ENCODE results near the gene ALDH1L2. TPM values are rescaled to one million over a fixed set of nuclear protein-coding genes. Genes with fewer than 3 reads are reported as not detected.

Gene ALDH1L2
- total and polyA plus RNA-seq, 9 of the 15 experiments (the other 6 are each of a cell fraction or from before 2014, with no cell fraction given) = 1.1 to 9.9 (median 3.8) TPM

- ATAC-seq (no peak), DNase-seq (ENCODE audit: extremely low read depth in 1 of 4, low spot score in 3 of 4) (no peak), FAIRE-seq (no peak)
- no peaks in the 10 kb centered on the region for H3K36me3 ChIP-seq (ENCODE audit: control insufficient read depth, insufficient read depth, low read length)
- no peaks in the 10 kb centered on the region for H3K79me2 ChIP-seq (ENCODE audit: control insufficient read depth, insufficient read depth, low read length)
- intact Hi-C loops (cut with micrococcal nuclease) = no loop called here
- H3K27me3 ChIP-seq (ENCODE audit: control insufficient read depth in 2 of 2, insufficient read depth in 2 of 2, low read length in 2 of 2) = no peaks in the 10 kb centered on the region
- no peaks in the 10 kb centered on the region for H3K9me3 ChIP-seq (replicated peaks; ENCODE audit: control insufficient read depth, insufficient read depth, low read depth, low read length)
- H3K9ac ChIP-seq (ENCODE audit: insufficient read depth in 1 of 2, low read depth in 2 of 2, low read length in 2 of 2) = no peak overlapping the region
- in situ Hi-C loops (cut with MboI) = no loop called here
- H2AFZ ChIP-seq (ENCODE audit: low read depth, low read length) = no peak overlapping the region
- TF ChIP-seq ZNF785 (CRISPR knock-in tag; IDR thresholded peaks at IDR 0.05) = no peak
- TF ChIP-seq, protein P1, sequence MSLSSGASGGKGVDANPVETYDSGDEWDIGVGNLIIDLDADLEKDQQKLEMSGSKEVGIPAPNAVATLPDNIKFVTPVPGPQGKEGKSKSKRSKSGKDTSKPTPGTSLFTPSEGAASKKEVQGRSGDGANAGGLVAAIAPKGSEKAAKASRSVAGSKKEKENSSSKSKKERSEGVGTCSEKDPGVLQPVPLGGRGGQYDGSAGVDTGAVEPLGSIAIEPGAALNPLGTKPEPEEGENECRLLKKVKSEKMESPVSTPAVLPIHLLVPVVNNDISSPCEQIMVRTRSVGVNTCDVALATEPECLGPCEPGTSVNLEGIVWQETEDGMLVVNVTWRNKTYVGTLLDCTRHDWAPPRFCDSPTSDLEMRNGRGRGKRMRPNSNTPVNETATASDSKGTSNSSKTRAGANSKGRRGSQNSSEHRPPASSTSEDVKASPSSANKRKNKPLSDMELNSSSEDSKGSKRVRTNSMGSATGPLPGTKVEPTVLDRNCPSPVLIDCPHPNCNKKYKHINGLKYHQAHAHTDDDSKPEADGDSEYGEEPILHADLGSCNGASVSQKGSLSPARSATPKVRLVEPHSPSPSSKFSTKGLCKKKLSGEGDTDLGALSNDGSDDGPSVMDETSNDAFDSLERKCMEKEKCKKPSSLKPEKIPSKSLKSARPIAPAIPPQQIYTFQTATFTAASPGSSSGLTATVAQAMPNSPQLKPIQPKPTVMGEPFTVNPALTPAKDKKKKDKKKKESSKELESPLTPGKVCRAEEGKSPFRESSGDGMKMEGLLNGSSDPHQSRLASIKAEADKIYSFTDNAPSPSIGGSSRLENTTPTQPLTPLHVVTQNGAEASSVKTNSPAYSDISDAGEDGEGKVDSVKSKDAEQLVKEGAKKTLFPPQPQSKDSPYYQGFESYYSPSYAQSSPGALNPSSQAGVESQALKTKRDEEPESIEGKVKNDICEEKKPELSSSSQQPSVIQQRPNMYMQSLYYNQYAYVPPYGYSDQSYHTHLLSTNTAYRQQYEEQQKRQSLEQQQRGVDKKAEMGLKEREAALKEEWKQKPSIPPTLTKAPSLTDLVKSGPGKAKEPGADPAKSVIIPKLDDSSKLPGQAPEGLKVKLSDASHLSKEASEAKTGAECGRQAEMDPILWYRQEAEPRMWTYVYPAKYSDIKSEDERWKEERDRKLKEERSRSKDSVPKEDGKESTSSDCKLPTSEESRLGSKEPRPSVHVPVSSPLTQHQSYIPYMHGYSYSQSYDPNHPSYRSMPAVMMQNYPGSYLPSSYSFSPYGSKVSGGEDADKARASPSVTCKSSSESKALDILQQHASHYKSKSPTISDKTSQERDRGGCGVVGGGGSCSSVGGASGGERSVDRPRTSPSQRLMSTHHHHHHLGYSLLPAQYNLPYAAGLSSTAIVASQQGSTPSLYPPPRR (CRISPR knock-in tag; IDR thresholded peaks at IDR 0.05; ENCODE audit: borderline replicate concordance) = no peak
- no peak for TF ChIP-seq BRCA1 (IDR thresholded peaks at IDR 0.05)
- no peak for TF ChIP-seq BRCA1 (CRISPR knock-in tag; IDR thresholded peaks at IDR 0.05)
- TF ChIP-seq RFX1 (IDR thresholded peaks at IDR 0.05) = no peak
- H3K27ac ChIP-seq (ENCODE audit: extremely low read depth, low read depth, low read length) = no peak overlapping the region
- no peak overlapping the region for H3K4me3 ChIP-seq
- H4K20me1 ChIP-seq (replicated peaks; ENCODE audit: control insufficient read depth, insufficient read depth, low read length) = no peaks in the 10 kb centered on the region
- no TSS peak for BruUV-seq (replicated peaks)
- 69% methylated on average over 3 of the region's 3 CpGs for whole genome bisulfite sequencing (ENCODE audit: insufficient coverage, low coverage, missing lambda C conversion rate)
- POLR2A ChIA-PET = no interaction called here
- CTCF ChIA-PET (ENCODE audit: low intra/inter-chr PET ratio) = no interaction called here
- no peak overlapping the region for H3K4me2 ChIP-seq (ENCODE audit: insufficient read depth, low read length)
- H3K4me1 ChIP-seq (replicated peaks in 1 of 2; ENCODE audit: control insufficient read depth in 2 of 2, insufficient read depth in 2 of 2, low read length in 2 of 2) = no peaks in the 10 kb centered on the region
- no peaks in the 10 kb centered on the region for H3K9me1 ChIP-seq (ENCODE audit: control insufficient read depth, insufficient read depth, low read length)
Observed at GRCh38 chr12:105041186-105041585, 43.1 kb downstream of the ALDH1L2 start.

Data from K562 (cell line).